NCI-H748 (cell line): ENCODE measurements around the gene TMEM9.

Source experiments
- DNase-seq: peaks from one replicate; lab custom pipeline; 2025; ENCODE audit not compliant: unreplicated experiment; lab: John Stamatoyannopoulos, UW

TMEM9 gene

DNA sequence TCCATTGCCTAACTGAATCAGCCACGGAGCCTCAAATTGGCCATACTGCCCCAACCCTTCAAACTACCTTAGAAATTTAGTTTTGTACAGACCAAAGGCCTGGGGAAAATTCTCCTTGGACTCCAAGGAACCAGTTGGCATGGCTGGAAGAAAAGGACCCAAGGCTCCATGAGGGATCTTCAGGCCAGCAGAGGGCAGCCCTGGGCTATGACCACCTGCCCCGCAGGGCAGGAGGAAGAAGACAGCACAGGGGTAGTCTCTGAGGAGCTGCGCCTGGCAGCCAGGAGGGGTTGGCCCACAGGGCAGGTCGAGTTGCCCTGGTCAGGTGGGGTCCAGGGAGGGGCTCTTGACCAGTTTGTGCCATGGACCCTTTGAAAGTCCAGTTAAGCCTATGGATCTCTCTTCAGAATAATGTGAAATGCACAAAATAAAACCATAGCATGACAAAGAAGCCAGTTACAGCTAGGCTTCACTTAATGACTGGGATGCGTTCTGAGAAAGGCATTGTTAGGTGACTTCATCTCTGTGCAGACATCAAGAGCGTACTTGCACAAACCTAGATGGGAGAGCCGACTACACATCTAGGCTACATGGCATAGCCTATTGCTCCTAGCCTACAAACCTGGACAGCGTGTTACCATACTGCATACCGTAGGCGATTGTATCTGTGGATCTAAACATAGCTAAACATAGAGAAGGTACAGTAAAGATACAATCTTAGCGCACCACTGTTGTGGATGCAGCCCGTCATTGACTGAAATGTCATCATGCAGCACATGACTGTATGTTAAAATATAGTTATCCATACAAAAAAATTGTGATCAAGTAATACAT, 68.2 kb downstream of the TMEM9 start:
- DNase-seq, result peak; percentile 18
